GM12872 (cell line): ENCODE results near the gene MTHFR.

ENCODE experiments used
- TF ChIP-seq, protein P1 (sequence below): IDR thresholded peaks from 3 replicates; pipeline ENCODE4 v1.5.1; 2011; ENCODE audit warnings: low read depth, mild to moderate bottlenecking, low read length, moderate library complexity; ENCODE audit not compliant: insufficient read depth

Gene MTHFR

DNA sequence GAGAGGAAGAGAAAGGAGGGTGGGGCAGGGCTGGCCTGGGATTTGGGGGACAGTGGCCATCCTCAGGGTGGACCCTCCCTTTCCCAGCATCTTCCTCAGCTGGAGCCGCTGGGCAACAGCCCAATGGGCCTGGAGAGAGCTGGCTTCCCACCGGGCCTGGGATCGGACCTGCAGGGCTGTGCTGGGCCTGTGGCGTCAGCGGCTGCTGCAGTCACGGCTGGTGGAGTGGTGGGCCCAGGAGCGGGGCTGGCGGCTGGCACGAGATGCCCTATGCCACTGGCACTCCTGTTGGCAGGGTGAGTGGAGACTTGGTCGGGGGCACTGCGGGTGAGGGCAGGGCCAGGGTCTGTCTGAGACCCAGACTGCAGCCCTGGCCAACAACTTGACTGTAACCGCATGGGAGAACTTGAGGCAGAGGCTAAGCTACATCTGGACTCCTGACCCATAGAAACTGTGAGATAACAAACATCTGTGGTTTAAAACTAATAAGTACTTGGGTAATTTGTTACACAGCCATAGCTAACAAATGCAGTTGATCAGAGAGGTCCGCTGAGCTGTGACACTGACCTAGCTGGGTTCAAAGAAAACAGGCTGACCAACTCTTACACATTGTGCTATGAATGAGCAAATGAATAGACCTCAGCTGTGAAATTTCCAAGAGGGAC is 25.9 kb downstream of the MTHFR start:
- TF ChIP-seq, protein P1, sequence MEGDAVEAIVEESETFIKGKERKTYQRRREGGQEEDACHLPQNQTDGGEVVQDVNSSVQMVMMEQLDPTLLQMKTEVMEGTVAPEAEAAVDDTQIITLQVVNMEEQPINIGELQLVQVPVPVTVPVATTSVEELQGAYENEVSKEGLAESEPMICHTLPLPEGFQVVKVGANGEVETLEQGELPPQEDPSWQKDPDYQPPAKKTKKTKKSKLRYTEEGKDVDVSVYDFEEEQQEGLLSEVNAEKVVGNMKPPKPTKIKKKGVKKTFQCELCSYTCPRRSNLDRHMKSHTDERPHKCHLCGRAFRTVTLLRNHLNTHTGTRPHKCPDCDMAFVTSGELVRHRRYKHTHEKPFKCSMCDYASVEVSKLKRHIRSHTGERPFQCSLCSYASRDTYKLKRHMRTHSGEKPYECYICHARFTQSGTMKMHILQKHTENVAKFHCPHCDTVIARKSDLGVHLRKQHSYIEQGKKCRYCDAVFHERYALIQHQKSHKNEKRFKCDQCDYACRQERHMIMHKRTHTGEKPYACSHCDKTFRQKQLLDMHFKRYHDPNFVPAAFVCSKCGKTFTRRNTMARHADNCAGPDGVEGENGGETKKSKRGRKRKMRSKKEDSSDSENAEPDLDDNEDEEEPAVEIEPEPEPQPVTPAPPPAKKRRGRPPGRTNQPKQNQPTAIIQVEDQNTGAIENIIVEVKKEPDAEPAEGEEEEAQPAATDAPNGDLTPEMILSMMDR, result no peak

DNA sequence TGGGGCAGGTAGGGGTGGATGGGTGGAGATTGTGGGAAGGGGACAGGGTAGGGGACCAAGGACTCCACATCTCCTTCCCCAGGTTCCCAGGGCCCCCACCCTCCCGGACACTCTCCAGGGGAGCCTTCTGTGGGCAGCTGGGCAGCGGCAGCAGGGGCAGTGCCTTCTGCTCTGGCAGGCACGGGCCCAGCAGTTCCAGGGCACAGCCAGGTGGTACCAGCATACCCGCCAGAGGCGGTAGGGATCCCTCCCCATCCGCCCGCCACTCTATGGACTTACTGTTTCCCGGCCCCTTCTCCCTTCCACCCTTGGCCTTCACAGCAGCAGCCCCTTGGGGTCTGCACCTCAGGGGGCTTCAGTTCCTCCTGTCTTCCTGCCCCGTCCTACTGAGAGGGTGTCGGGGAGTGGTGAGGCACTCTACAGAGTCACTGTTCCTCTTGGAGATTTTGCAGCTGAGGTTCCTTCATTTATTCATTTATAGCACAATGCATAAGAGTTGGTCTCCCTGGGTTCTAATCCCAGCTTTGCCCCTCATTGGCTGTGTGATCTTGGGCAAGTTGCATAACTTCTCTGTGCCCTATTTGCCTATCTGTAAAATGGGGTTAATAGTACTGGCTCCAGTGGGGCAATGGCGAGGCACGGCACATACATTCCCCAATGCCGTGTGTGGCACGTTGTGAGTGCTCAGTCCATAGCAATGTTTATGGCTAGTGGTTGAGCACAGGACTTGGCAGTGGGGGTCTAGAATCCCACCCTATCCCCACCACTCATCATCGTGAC is 26.7 kb downstream of the MTHFR start:
- TF ChIP-seq, protein P1, result no peak

DNA sequence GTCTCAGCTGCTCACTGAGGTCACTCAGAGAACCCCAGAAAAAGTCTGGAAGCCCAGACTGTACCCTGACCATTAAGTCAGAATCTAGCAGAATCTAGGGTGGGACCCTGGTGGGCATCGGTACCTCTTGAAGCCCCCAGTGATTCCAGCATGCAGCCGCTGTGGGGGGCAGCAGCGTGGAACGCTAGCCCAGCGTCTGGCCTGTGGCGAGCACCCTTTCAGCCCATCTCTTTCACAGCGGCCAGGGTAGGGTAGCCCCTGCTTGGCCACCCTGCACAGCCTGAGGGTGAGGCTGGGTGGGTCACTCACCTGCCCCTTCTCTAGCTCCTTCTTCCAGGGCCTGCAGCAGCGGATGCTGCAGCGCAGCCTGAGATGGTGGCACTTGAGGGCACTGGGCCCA is 27.4 kb downstream of the MTHFR start:
- TF ChIP-seq, protein P1, result no peak

DNA sequence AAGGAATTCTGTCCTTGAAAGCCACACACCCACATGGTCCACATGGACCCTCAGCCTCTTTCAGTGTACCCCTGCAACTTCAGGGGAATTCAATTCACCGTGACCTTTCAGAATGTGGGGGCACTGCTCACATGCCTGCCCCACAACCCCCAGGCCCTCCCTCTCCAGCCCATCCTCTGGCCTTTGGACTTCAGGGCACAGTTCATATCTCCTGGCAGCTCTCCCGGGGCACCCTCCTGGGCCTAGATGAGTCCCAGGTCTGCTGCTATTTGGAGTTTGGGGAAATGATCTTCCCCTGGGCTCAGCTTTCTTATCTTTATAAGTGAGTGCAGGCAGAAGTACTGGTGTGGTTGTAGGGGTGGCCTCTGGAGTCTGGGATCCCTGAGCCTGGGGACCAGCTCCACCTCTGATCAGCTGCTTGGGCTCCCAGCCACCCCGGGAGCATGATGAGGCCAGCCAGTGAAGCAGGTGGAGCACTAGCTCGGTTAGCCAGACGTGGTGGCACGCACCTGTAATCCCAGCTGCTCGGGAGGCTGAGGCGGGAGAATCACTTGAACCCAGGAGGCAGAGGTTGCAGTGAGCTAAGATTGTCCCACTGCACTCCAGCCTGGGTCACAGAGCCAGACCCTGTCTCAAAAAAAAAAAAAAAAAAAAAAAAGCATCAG is 28.0 kb downstream of the MTHFR start:
- TF ChIP-seq, protein P1, result no peak

DNA sequence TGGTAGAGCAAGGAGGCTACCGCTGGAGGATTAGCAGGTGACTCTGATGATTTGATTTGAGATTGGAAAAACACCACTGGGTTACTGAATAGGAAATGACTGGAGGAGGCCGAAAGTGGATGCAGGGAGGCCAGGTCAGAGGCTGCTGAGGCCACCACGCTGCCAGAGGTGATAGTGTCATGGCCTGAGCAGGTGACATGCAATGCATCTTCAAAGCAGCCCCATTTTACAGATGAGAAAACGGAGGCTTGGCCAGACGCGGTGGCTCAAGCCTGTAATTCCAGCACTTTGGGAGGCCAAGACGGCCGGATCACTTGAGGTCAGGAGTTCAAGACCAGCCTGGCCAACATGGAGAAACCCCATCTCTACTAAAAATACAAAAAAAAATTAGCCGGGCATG is 31.0 kb downstream of the MTHFR start:
- TF ChIP-seq, protein P1, result no peak

DNA sequence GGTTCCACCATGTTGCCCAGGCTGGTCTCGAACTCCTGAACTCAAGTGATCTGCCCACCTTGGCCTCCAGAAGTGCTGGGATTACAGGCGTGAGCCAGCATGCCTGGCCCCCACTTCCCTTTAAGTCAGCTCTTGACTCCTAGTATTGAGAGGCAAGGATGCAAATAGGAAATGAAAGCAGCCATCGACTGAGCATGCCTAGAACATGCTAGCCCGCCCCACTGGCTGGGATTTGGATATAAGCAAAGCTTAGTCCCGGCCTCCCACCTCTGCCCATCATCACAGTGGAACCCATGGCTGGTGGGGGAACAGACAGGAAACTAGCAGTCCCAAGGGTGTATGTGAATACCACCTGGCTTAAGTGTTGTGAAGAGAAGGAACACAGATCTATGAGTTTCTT is 33.3 kb downstream of the MTHFR start:
- TF ChIP-seq, protein P1, result no peak

DNA sequence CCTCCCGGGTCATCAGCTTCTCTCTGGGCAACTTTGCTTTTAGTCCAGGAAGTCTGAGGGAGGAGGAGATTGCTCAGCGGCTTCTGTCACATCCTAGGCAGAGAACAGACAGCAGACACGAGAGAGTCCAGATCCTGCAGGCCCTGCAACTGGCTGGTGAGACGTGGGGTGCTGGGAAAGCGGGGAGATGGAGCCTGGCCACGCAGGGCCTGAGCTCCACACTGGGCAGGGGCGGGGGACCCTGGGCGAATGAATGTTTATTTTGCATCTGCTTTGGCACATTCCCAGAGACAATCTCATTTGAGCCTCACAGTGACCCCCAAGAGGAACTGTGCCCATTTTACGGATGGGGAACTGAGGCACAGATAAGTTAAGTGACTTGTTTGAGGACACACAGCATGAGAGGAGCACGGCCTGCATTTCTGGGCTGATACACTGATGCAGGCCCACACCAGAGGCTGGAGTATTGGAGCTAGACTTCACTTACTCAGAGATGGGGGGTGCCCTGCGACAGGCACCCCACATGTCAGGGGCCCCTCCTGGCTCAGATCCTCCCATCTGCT is 34.2 kb downstream of the MTHFR start:
- TF ChIP-seq, protein P1, result no peak
